Loucy (cell line): ENCODE measurements around the gene ARPC4.

Experiments used
- H2AFZ ChIP-seq: fragments of 200-600 bp; sonication (generic); 2 replicates; pipeline ENCODE4 v1.6.0; 2016; ENCODE audit warnings: antibody characterized with exemption, mild to moderate bottlenecking, low read length, moderate library complexity
- H3F3A ChIP-seq: fragments of 200-600 bp; 2 replicates; pipeline ENCODE4 v1.6.0; 2016; ENCODE audit warnings: antibody characterized with exemption, low read depth, mild to moderate bottlenecking
- H3K27me3 ChIP-seq: fragments of 200-600 bp; sonication (generic); 2 replicates; pipeline ENCODE4 v1.6.1; 2014; ENCODE audit warnings: low read length, mild to moderate bottlenecking; ENCODE audit not compliant: insufficient read depth, poor library complexity, severe bottlenecking
- H3K36me3 ChIP-seq: fragments of 200-600 bp; sonication (generic); 2 replicates; pipeline ENCODE4 v1.6.1; 2016; ENCODE audit warnings: low read length; ENCODE audit not compliant: insufficient read depth
- H3K4me1 ChIP-seq: fragments of 200-600 bp; sonication (generic); 2 replicates; pipeline ENCODE4 v1.5.1; 2014; ENCODE audit warnings: low read length, mild to moderate bottlenecking; ENCODE audit not compliant: insufficient read depth, poor library complexity, severe bottlenecking
- H3K4me2 ChIP-seq: fragments of 200-600 bp; sonication (generic); 2 replicates; pipeline ENCODE4 v1.6.0; 2014; ENCODE audit warnings: antibody characterized with exemption, low read length, low read depth, mild to moderate bottlenecking; ENCODE audit not compliant: poor library complexity, severe bottlenecking
- H3K4me3 ChIP-seq: fragments of 200-600 bp; sonication (generic); 2 replicates; pipeline ENCODE4 v1.5.1; 2014; ENCODE audit warnings: low read length, mild to moderate bottlenecking, mixed read lengths; ENCODE audit not compliant: poor library complexity, severe bottlenecking
- H3K79me2 ChIP-seq: fragments of 200-600 bp; sonication (generic); 2 replicates; pipeline ENCODE4 v1.6.1; 2014; ENCODE audit warnings: low read length; ENCODE audit not compliant: insufficient read depth
- H3K9ac ChIP-seq: fragments of 200-600 bp; sonication (generic); 2 replicates; pipeline ENCODE4 v1.6.0; 2014; ENCODE audit warnings: mild to moderate bottlenecking, low read depth, low read length, moderate library complexity; ENCODE audit not compliant: poor library complexity, severe bottlenecking
- H3K9me2 ChIP-seq: fragments of 200-600 bp; sonication (generic); replicated peaks from 2 replicates; pipeline ENCODE4 v1.6.1; 2016; ENCODE audit warnings: low read depth, low read length, mixed read lengths
- H3K9me3 ChIP-seq: fragments of 200-600 bp; sonication (generic); 2 replicates; pipeline ENCODE4 v1.6.1; 2014; ENCODE audit warnings: mild to moderate bottlenecking, antibody characterized with exemption, low read length, low read depth; ENCODE audit not compliant: insufficient read depth
- H4K20me1 ChIP-seq: fragments of 200-600 bp; sonication (generic); 2 replicates; pipeline ENCODE4 v1.6.0; 2014; ENCODE audit warnings: antibody characterized with exemption, low read length, mild to moderate bottlenecking; ENCODE audit not compliant: insufficient read depth, poor library complexity, severe bottlenecking
- EZH2phosphoT487 ChIP-seq: fragments of 200-600 bp; IDR thresholded peaks from 2 replicates; pipeline ENCODE4 v1.6.1; 2018; ENCODE audit warnings: antibody characterized with exemption, mild to moderate bottlenecking, moderate library complexity, borderline replicate concordance
- TF ChIP-seq, protein P1 (sequence below): fragments of 200-600 bp; sonication (generic); conservative IDR thresholded peaks from 2 replicates; pipeline ENCODE4 v1.5.1; 2014; ENCODE audit warnings: mild to moderate bottlenecking, antibody characterized with exemption, low read length

ARPC4 gene

DNA sequence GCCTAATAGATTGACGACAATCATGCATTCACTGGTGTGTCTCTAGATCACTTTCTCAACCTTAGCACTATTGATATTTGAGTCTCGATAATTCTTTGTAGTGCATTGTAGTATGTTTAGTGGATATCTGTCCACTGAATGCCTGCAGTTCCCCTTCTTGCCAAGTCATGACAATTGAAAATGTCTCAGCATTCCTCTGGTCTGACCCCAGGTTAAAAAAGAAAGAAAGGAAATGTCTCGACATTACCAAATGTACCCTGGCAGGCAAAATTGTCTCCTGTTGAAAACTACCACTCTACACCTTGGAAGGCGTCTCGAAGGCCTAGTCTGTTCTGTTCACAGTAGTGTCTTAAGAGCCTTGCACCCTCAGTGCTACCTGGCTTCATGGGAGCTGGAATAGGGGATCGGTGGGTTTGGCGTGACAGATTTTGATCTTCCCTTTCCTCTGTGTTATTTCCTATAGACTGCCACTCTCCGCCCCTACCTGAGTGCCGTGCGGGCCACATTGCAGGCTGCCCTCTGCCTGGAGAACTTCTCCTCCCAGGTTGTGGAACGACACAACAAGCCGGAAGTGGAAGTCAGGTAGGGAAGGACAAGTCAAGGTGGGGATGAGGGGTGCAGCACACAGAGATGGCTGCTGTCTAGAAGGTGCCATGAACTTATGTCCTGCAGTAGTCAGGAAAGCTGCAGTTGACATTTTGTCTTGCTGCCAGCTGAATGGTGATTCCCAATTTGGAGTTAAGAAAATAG lies 4.5 kb downstream of the ARPC4 start:
- Histone ChIP-seq H3K4me3 (no peak overlapping the region), H3K4me1 (peaks cover 19% of the 10 kb centered on the region), H2AFZ (no peak overlapping the region), H3K9me2 (no peaks in the 10 kb centered on the region), H3K36me3 (peaks cover 42% of the 10 kb centered on the region; the same call in 1 of the 2 replicates), H3K9me3 (no peaks in the 10 kb centered on the region), H3K4me2 (no peak overlapping the region), H3K9ac (no peak overlapping the region), H4K20me1 (peaks cover 24% of the 10 kb centered on the region), H3K27me3 (no peaks in the 10 kb centered on the region), H3K79me2 (peaks cover 55% of the 10 kb centered on the region), H3F3A (no peaks in the 10 kb centered on the region)
- TF ChIP-seq EZH2phosphoT487: no peak
- TF ChIP-seq, protein P1, sequence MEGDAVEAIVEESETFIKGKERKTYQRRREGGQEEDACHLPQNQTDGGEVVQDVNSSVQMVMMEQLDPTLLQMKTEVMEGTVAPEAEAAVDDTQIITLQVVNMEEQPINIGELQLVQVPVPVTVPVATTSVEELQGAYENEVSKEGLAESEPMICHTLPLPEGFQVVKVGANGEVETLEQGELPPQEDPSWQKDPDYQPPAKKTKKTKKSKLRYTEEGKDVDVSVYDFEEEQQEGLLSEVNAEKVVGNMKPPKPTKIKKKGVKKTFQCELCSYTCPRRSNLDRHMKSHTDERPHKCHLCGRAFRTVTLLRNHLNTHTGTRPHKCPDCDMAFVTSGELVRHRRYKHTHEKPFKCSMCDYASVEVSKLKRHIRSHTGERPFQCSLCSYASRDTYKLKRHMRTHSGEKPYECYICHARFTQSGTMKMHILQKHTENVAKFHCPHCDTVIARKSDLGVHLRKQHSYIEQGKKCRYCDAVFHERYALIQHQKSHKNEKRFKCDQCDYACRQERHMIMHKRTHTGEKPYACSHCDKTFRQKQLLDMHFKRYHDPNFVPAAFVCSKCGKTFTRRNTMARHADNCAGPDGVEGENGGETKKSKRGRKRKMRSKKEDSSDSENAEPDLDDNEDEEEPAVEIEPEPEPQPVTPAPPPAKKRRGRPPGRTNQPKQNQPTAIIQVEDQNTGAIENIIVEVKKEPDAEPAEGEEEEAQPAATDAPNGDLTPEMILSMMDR: no peak

DNA sequence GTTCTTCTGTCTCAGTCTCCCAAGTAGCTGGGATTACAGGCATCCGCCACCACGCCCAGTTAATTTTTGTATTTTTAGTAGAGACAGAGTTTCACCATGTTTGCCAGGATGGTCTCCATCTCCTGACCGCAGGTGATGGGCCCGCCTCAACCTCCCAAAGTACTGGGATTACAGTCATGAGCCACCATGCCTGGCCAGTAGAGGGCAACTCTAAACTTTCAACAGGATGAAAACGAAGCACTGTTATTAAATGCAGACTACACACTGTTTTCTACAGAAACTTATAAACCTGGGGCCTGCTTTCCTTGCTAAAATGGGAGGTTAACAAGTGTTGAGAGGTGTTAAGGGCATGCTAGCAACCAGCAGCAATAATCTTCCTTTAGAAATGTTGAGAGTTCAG lies 7.6 kb downstream of the ARPC4 start:
- no peak overlapping the region for H2AFZ ChIP-seq
- peaks cover 28% of the 10 kb centered on the region for H3K79me2 ChIP-seq
- H3K36me3 ChIP-seq: peaks cover 73% of the 10 kb centered on the region
- H4K20me1 ChIP-seq: peaks cover 1% of the 10 kb centered on the region
- H3K9ac ChIP-seq: no peak overlapping the region
- peaks cover under 1% of the 10 kb centered on the region for H3K4me1 ChIP-seq
- no peaks in the 10 kb centered on the region for H3K27me3 ChIP-seq
- H3K4me3 ChIP-seq: no peak overlapping the region
- no peaks in the 10 kb centered on the region for H3F3A ChIP-seq
- no peaks in the 10 kb centered on the region for H3K9me3 ChIP-seq
- H3K9me2 ChIP-seq: no peaks in the 10 kb centered on the region
- no peak overlapping the region for H3K4me2 ChIP-seq
- TF ChIP-seq EZH2phosphoT487: no peak
- TF ChIP-seq, protein P1: peak; percentile 54

DNA sequence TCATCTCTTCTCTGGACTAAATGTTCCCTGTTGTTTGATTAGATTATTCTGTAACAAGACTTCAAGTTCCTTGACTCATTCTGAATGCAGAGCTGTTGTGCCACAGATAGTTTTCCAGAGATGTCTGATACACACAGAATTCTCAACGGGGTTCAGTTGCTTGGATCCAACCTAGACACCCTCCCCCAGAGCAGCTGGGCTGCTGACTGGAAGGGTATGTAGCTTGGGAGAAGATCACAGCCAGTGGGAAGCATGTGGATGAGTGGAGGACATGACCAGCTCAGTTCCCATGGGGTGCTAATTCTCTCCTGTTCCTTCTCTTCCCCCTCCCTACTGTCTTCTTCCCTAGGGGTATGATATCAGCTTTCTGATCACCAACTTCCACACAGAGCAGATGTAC lies 10.6 kb downstream of the ARPC4 start:
- Histone ChIP-seq H3K36me3 (peaks cover 80% of the 10 kb centered on the region), H3K27me3 (no peaks in the 10 kb centered on the region), H3K9me3 (no peaks in the 10 kb centered on the region), H3K9me2 (no peaks in the 10 kb centered on the region), H3K79me2 (no peaks in the 10 kb centered on the region), H3F3A (no peaks in the 10 kb centered on the region; the same call in 1 of the 2 replicates), H3K4me2 (no peak overlapping the region), H3K4me1 (no peaks in the 10 kb centered on the region), H2AFZ (no peak overlapping the region), H3K9ac (no peak overlapping the region), H3K4me3 (no peak overlapping the region), H4K20me1 (no peaks in the 10 kb centered on the region)
- TF ChIP-seq EZH2phosphoT487: no peak
- TF ChIP-seq, protein P1: no peak
